ENCODE data around the gene COLQ. TPM values are rescaled to one million over a fixed set of nuclear protein-coding genes. Genes with fewer than 3 reads are reported as not detected.
"Not testable (repeated sequence)": the region's sequence is repeated elsewhere in the genome, so short reads cannot be mapped to it uniquely, and the experiment has no call there.

The COLQ gene
- total RNA-seq, 1 experiment from 2014 or later = not detected

GRCh38 chr3:15430624-15431023, 90.9 kb downstream of the COLQ start:
- DNase-seq (ENCODE audit: low read depth) = no peak

- DNase-seq (ENCODE audit: low read depth) = no peak
Observed at GRCh38 chr3:15429080-15429479, 92.4 kb downstream of the COLQ start.

GRCh38 chr3:15428539-15428938, 93.0 kb downstream of the COLQ start:
- peak; percentile 55 for DNase-seq (ENCODE audit: low read depth)

GRCh38 chr3:15427981-15428380, 93.5 kb downstream of the COLQ start:
- no peak for DNase-seq (ENCODE audit: low read depth)

- DNase-seq (ENCODE audit: low read depth) = peak; percentile 76
Observed at GRCh38 chr3:15427182-15427880, 94.2 kb downstream of the COLQ start, which contains the start of the genes EAF1 and METTL6. Gene EAF1 (plus strand): TSS chr3:15427598. CDS start chr3:15427780, 182 bp downstream. Gene METTL6 (minus strand): TSS chr3:15427544. CDS start chr3:15426511, 1,033 bp downstream.

GRCh38 chr3:15426579-15427118, 94.9 kb downstream of the COLQ start:
- DNase-seq (ENCODE audit: low read depth) = no peak

GRCh38 chr3:15420871-15421270, 100.6 kb downstream of the COLQ start:
- peak; percentile 61 for DNase-seq (ENCODE audit: low read depth)

- not testable (repeated sequence) for DNase-seq (ENCODE audit: low read depth)
Observed at GRCh38 chr3:15410966-15411365, 110.5 kb downstream of the COLQ start.

GRCh38 chr3:15409774-15410173, 111.7 kb downstream of the COLQ start:
- DNase-seq (ENCODE audit: low read depth) = no peak

- DNase-seq (ENCODE audit: low read depth) = no peak
Observed at GRCh38 chr3:15409239-15409638, 112.3 kb downstream of the COLQ start.

- peak; percentile 57 for DNase-seq (ENCODE audit: low read depth)
Observed at GRCh38 chr3:15405448-15406050, 116.0 kb downstream of the COLQ start.

GRCh38 chr3:15404767-15405166, 116.7 kb downstream of the COLQ start:
- DNase-seq (ENCODE audit: low read depth) = no peak

GRCh38 chr3:15403965-15404364, 117.5 kb downstream of the COLQ start:
- DNase-seq (ENCODE audit: low read depth) = no peak

- DNase-seq (ENCODE audit: low read depth) = no peak
Observed at GRCh38 chr3:15403495-15403894, 118.0 kb downstream of the COLQ start.

- DNase-seq (ENCODE audit: low read depth) = no peak
Observed at GRCh38 chr3:15401936-15402335, 119.6 kb downstream of the COLQ start.

Small RNA genes within 50 kb of the gene (small RNA-seq; reads per million reads assigned to genes)
- gene MIR4270 = not detected
- not detected for gene RN7SL110P
- gene RNU6-1024P = not detected

Other genes starting within 250 kb of the COLQ start
- gene SH3BP5, start 189.1 kb downstream of the COLQ start, total RNA-seq (2014; rRNA removed; shearing (Covaris generic)) = 23.2 and 28.8 TPM in 2 replicates
- gene METTL6, start 94.2 kb downstream of the COLQ start, total RNA-seq (2014; rRNA removed; shearing (Covaris generic)) = 25.3 and 29.2 TPM in 2 replicates
- 27.7 and 36.5 TPM in 2 replicates for gene EAF1, start 94.1 kb downstream of the COLQ start, total RNA-seq (2014; rRNA removed; shearing (Covaris generic))
- gene HACL1, start 79.9 kb upstream of the COLQ start, total RNA-seq (2014; rRNA removed; shearing (Covaris generic)) = 22.2 and 28.0 TPM in 2 replicates
- 10.5 and 12.1 TPM in 2 replicates for gene BTD, start 80.0 kb upstream of the COLQ start, total RNA-seq (2014; rRNA removed; shearing (Covaris generic))